Measurements from ENCODE around the gene SLC29A2.

DNA sequence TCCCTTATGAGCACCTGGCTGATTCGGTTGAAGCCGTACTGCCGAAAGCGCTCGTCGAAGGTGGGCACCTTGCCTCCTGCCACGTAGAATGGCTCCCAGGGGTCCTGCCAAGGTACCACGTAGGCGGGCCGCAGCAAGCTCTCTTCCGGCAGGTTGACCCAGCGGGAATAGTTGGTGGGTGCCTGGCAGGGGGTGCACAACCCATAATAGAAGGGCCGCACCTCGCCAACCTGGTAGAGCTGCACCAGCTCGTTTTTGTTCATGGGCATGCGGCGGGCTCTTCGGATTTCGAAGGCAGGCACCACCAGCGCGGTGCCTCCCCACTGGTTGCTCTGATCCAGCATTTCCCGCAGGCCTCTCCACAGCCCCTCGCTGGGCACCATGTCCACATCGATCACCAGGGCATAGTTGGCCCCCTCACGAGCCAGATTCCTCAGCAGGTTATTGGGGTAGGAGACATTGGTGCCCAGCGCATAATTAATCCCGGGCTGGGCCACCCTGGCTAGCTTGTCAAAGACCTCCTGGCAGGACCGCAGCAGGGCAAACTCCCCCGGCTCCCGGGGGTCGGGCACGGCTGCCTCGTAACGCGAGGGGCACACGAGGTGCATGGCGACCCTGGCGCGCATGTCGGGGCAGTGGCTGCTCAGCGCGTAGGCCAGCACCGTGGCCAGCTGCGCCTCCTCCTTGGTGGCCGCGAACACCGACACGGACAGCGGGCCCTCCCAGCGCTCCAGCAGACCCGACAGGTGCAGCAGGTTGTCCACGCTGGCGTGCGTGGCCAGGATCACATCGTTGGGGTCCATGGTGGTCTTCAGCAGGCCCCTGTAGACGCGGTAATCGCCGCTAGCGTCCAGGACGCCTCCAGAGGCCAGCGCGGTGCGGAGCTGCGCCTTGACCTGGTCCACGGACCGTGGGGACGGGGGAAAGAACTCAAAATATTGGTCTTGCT is 24.8 kb downstream of the SLC29A2 start:
- TF ChIP-seq, protein P1, sequence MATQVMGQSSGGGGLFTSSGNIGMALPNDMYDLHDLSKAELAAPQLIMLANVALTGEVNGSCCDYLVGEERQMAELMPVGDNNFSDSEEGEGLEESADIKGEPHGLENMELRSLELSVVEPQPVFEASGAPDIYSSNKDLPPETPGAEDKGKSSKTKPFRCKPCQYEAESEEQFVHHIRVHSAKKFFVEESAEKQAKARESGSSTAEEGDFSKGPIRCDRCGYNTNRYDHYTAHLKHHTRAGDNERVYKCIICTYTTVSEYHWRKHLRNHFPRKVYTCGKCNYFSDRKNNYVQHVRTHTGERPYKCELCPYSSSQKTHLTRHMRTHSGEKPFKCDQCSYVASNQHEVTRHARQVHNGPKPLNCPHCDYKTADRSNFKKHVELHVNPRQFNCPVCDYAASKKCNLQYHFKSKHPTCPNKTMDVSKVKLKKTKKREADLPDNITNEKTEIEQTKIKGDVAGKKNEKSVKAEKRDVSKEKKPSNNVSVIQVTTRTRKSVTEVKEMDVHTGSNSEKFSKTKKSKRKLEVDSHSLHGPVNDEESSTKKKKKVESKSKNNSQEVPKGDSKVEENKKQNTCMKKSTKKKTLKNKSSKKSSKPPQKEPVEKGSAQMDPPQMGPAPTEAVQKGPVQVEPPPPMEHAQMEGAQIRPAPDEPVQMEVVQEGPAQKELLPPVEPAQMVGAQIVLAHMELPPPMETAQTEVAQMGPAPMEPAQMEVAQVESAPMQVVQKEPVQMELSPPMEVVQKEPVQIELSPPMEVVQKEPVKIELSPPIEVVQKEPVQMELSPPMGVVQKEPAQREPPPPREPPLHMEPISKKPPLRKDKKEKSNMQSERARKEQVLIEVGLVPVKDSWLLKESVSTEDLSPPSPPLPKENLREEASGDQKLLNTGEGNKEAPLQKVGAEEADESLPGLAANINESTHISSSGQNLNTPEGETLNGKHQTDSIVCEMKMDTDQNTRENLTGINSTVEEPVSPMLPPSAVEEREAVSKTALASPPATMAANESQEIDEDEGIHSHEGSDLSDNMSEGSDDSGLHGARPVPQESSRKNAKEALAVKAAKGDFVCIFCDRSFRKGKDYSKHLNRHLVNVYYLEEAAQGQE (tag by site-specific recombination; IDR thresholded peaks at IDR 0.05): peak; percentile 58; the same call in 1 of the 2 replicates
- TF ChIP-seq ZNF350 (tag by site-specific recombination; IDR thresholded peaks at IDR 0.05) (no peak), KLF16 (tag by site-specific recombination; IDR thresholded peaks at IDR 0.05) (no peak), ZBTB21 (tag by site-specific recombination; IDR thresholded peaks at IDR 0.05) (no peak), MEIS1 (CRISPR knock-in tag; IDR thresholded peaks at IDR 0.05; ENCODE audit: borderline replicate concordance) (no peak), ZNF18 (tag by site-specific recombination; IDR thresholded peaks at IDR 0.05) (no peak)
- TF ChIP-seq, protein P2, sequence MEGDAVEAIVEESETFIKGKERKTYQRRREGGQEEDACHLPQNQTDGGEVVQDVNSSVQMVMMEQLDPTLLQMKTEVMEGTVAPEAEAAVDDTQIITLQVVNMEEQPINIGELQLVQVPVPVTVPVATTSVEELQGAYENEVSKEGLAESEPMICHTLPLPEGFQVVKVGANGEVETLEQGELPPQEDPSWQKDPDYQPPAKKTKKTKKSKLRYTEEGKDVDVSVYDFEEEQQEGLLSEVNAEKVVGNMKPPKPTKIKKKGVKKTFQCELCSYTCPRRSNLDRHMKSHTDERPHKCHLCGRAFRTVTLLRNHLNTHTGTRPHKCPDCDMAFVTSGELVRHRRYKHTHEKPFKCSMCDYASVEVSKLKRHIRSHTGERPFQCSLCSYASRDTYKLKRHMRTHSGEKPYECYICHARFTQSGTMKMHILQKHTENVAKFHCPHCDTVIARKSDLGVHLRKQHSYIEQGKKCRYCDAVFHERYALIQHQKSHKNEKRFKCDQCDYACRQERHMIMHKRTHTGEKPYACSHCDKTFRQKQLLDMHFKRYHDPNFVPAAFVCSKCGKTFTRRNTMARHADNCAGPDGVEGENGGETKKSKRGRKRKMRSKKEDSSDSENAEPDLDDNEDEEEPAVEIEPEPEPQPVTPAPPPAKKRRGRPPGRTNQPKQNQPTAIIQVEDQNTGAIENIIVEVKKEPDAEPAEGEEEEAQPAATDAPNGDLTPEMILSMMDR (tag by site-specific recombination; IDR thresholded peaks at IDR 0.05): peak; percentile 26; the same call in 1 of the 2 replicates

All from HEK293 (cell line).